ENCODE data around the gene NEDD4L.
A peak's percentile ranks its signal among the peaks of the same experiment; 100 is the strongest.

NEDD4L gene

GRCh38 chr18:58054041-58054781 is 10.2 kb downstream of the NEDD4L start:
- DNase-seq, result no peak

DNA sequence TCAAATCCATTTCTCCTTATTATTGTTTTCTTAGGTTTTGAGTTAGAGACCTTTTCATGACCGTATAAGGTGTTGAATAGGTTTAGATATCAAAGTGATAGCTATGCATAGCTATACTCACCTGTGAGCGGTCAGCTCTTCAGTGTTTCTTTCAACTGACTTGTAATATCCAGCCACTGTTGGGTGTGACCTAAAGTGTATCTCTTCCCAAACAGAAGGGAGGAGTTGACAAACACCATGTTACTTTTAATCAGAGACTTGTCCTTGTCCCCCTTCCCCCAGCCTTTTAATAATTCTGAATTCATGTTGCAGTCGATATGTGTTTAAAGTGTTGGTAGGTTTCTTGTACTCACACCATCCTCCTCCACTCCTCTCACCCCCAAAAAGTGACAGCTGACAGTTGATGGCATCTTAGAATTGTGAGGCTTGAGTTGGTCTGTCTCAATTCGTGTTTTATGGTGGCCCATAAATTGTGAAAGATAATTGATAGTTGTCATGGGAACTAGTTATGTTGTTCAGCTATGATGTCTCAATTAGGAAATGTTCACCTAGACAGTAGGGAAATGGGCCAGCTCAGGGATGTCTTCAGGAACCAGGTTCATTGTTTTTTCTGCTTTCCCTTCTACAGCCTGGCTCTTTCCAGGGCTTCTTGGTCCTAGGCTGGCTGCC is 12.0 kb downstream of the NEDD4L start:
- DNase-seq, result no peak

- DNase-seq, result no peak
Observed at GRCh38 chr18:58056852-58057251, 12.8 kb downstream of the NEDD4L start.

GRCh38 chr18:58057291-58057965 is 13.4 kb downstream of the NEDD4L start:
- no peak for DNase-seq

DNA sequence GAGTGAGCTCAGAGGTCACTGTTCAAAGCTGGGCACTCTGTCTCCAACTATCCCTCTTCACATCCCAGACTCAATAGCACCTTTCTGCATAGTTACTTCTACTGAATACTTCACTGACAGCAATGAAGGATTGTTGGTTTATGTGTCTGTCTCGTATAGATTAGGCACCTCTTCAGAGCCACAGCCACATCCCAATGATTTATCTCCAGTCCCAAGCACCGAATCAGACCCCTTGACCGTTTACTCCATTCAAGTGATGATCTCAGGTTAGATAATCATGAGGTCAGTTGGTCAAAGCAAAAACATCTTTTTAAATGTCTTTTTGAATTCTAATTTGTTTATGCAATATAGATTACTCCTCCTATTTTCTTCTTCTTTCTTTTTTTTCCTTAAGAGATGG is 14.7 kb downstream of the NEDD4L start:
- no peak for DNase-seq

- no peak for DNase-seq
Observed at GRCh38 chr18:58060254-58060653, 16.2 kb downstream of the NEDD4L start.

DNA sequence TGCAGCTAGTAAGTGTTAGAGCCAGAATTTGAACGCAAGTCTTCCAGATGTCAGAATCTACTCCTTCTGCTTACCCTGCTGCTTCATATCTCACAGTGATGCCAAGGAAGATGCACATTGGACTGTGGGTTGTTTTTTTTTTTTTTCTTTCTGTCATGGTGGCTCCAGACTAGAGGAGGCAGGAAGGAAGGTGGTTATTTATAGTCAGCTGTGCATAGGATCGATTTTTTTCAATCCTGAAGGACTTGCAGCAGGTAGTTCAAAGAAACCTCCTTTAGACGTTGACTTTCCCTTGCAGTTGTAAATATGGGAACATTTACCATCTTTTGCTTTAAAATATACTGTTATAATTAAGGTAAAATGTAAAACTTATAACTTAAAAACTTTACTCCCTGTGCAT is 17.3 kb downstream of the NEDD4L start:
- DNase-seq, result no peak

DNA sequence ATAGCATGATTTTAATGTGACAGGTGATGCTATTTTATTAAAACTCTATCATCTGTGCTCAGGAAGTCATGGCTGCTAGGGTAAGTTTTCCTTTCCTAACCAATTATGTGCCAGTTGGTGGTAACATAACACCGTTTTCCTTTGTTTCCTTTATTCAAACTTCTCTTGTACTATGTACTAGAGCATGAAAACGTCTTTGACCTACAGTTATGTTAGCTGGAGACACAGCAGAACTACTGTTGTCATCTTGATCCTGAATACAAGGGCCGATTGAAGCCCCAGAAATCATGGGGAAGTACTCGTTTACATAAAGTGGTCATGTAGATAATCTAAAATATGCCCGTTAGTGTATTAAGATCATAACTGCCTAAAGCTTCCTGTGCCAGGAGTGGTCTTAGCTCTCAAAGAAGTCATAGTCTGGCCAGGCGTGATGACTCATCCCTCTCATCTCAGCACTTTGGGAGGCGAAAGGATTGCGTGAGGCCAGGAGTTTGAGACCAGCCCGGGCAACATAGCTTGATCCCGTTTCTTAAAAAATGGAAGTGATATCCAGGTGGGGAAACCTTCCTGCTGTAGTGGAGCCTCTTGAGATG is 20.5 kb downstream of the NEDD4L start:
- no peak for DNase-seq

- no peak for DNase-seq
Observed at GRCh38 chr18:58065956-58066355, 21.9 kb downstream of the NEDD4L start.

DNA sequence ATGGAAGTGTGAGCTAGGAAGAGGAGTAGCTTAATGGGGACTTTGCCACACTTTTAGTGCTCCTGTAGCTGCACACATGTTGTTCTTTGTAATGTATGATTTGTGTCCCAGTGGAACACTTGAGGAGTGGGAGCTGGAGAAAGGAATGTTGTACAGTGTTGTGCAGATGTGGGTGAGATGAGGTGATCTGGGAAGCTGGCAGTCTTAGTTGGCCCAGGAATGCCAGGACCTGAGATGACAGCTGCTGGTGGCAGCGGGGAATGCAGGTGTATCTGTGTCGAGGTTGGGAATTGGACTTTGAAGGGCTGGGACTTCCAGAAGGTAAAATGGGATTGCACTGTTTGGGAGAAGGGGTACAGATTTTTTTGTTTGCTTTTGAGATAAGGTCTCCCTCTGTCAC is 23.6 kb downstream of the NEDD4L start:
- DNase-seq, result no peak

DNA sequence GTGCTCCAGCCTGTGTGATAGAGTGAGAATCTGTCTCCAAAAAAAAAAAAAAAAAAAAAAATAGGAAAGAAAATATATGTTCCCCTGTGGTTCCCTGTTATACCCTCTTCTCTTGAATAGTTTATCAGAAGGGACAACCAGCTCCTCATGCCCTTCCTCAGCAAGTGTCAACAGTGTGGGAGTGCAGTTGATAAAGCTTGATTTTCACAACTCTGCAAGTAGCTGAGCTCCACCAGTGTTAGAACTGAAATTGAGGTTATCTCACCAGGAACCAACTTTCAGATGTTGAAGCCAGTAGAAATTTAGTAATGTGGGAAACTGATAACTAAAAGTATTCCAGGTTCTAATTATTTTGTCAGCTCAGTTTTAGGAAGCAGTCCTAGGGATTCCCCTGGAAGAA is 25.1 kb downstream of the NEDD4L start:
- DNase-seq, result no peak

- no peak for DNase-seq
Observed at GRCh38 chr18:58069721-58070292, 25.8 kb downstream of the NEDD4L start.

DNA sequence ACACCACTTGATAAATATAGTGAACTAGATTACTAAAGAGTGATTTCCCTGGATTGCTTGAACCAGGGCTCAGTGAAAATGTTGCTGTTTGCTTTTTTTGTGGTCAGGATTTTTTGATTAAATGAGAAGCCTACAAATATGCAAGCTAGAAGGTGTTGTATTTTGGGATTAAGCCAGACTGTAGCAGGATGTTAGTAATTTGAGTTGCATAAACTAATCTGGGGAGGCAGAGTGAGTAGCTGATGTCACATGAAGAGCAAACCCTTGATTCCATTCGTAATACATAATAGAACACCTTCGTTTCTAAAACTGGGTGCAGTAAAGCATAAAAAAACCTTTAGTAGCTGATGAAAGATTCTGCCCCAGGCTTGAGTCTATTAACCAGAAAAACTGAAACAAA is 32.0 kb downstream of the NEDD4L start:
- DNase-seq, result no peak

DNA sequence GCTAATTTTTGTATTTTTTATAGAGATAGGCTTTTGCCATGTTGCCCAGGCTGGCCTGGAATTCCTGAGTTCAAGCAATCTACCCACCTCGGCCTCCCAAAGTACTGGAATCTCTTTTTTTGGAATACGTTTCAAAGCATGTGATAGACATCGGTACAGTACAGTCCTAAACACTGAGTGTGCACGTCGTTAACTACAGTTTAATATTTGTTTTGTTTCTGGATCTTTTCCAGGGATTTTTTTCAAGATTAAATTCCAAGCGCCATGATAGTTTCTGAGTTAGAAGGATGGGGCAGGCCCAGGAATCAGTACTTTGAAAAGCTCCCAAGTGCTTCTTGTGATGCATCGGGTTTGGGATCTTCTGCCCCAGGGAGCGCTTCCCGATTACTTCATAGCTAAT is 33.3 kb downstream of the NEDD4L start:
- DNase-seq, result no peak

- no peak for DNase-seq
Observed at GRCh38 chr18:58078889-58079573, 35.0 kb downstream of the NEDD4L start.

DNA sequence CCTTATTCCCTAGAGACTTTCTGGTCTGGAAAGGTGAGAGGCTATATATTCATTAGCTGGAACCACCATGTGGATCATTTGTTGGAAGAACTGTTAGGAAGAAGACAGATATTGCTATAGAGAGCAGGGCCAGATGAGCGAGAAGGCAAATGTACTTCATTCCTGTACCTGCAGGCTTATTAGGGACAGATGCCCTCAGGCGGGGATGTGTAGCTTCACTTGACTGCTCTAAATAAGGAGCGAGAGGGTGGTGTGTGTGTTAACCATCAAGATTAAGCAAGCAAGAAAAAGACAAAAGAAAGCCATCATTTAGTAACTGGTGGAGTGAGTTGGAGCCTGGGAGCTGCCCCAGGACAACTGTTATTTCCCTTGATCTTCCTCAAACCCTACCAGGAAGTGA is 36.4 kb downstream of the NEDD4L start:
- DNase-seq, result no peak

- peak; percentile 48 to 52 for DNase-seq
Observed at GRCh38 chr18:58087928-58088690, 44.1 kb downstream of the NEDD4L start.

GRCh38 chr18:58088691-58089065 is 44.7 kb downstream of the NEDD4L start:
- DNase-seq, result peak in 1 of 2 donors; percentile 37

- DNase-seq, result peak; percentile 7 to 17
Observed at GRCh38 chr18:58091099-58091611, 47.1 kb downstream of the NEDD4L start.

- no peak for DNase-seq
Observed at GRCh38 chr18:58093311-58093803, 49.3 kb downstream of the NEDD4L start.

DNA sequence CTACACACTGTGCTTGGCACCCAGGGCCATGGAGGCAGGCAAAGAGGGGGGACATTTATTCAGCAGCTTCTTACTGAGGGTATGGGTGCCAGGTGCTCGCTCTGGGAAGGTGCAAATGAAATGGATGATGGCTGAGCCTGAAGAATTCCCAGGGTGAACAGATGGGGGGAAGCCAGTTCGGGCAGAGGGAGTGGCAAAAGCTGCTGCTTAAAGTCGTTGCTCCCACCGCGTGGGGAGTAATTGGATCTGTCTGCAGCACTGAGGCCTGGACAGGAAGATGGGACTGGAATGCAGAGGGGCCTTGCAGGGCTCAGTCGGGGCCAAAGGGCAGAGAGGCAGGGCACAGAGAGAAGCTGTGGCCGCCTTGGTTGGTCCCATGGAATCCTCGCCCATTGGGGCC is 51.2 kb downstream of the NEDD4L start:
- DNase-seq, result no peak

All from inflammatory macrophage (primary cell).